Glutamatergic neuron (in vitro differentiated cells): ENCODE data around the gene MCUR1. TPM values are rescaled to one million over a fixed set of nuclear protein-coding genes. Genes with fewer than 3 reads are reported as not detected.
A peak's percentile ranks its signal among the peaks of the same experiment; 100 is the strongest.

Source experiments
- DNase-seq: peaks from one replicate; pipeline ENCODE4 v3.0.0; 2022
- H3K27ac Mint-ChIP-seq: one replicate; pipeline ENCODE4 v1.8.0; 2020; ENCODE audit warnings: mild to moderate bottlenecking, mixed read lengths, inconsistent platforms; ENCODE audit not compliant: unreplicated experiment
- H3K27me3 Mint-ChIP-seq: one replicate; pipeline ENCODE4 v1.8.0; 2020; ENCODE audit warnings: mild to moderate bottlenecking, moderate library complexity, mixed read lengths, inconsistent platforms; ENCODE audit not compliant: unreplicated experiment
- H3K36me3 Mint-ChIP-seq: one replicate; pipeline ENCODE4 v1.8.0; 2020; ENCODE audit warnings: mild to moderate bottlenecking, mixed read lengths, inconsistent platforms; ENCODE audit not compliant: unreplicated experiment
- H3K4me1 Mint-ChIP-seq: one replicate; pipeline ENCODE4 v1.8.0; 2020; ENCODE audit warnings: mild to moderate bottlenecking, low read depth, mixed read lengths, inconsistent platforms; ENCODE audit not compliant: unreplicated experiment
- H3K4me3 Mint-ChIP-seq: one replicate; pipeline ENCODE4 v1.8.0; 2020; ENCODE audit warnings: mild to moderate bottlenecking, mixed read lengths, inconsistent platforms; ENCODE audit not compliant: unreplicated experiment
- H3K9me3 Mint-ChIP-seq: one replicate; pipeline ENCODE4 v1.8.0; 2020; ENCODE audit warnings: mild to moderate bottlenecking, moderate library complexity, mixed read lengths, inconsistent platforms; ENCODE audit not compliant: unreplicated experiment
- total RNA-seq: library from RNA; stranded (reverse); fragmentation: NEBNext Ultra II Directional; extraction: Animal tissue kit (Norgen Biotek cat#: 25700); gene quantifications from one replicate; pipeline ENCODE4 v1.2.1, GENCODE V29; 2021; ENCODE audit not compliant: unreplicated experiment
- TF ChIP-seq, protein P1 (sequence below): fragments of 200-600 bp; sonication (generic); IDR thresholded peaks from one replicate; pipeline ENCODE4 v1.5.0; 2021; ENCODE audit not compliant: partially characterized antibody, unreplicated experiment

MCUR1 gene
- total RNA-seq, 1 donor from 2014 or later: 14.1 TPM

DNA sequence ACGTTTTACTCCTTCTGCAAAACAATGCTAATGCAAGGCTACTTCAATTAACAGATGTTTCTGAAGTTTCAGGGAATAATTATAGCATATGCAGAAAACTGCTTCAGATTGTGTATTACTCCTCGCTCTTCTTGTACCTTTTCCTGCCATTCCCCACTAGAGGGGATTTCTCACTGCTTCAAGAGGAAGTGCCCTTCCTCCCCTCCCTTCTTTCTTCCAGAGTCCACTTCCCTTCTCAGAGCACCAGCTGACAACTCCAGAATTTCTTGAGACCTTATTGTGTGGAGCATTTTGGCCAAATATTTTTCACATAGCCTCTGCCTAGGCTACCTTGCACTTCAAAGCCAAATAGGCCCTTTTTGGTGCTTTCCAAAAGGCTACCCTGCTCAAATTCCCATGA, 12.7 kb upstream of the MCUR1 start:
- no peaks in the 10 kb centered on the region for H3K4me1 Mint-ChIP-seq
- no peak overlapping the region for H3K4me3 Mint-ChIP-seq
- H3K36me3 Mint-ChIP-seq: peaks cover 6% of the 10 kb centered on the region
- DNase-seq: no peak
- TF ChIP-seq, protein P1, sequence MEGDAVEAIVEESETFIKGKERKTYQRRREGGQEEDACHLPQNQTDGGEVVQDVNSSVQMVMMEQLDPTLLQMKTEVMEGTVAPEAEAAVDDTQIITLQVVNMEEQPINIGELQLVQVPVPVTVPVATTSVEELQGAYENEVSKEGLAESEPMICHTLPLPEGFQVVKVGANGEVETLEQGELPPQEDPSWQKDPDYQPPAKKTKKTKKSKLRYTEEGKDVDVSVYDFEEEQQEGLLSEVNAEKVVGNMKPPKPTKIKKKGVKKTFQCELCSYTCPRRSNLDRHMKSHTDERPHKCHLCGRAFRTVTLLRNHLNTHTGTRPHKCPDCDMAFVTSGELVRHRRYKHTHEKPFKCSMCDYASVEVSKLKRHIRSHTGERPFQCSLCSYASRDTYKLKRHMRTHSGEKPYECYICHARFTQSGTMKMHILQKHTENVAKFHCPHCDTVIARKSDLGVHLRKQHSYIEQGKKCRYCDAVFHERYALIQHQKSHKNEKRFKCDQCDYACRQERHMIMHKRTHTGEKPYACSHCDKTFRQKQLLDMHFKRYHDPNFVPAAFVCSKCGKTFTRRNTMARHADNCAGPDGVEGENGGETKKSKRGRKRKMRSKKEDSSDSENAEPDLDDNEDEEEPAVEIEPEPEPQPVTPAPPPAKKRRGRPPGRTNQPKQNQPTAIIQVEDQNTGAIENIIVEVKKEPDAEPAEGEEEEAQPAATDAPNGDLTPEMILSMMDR: no peak
- H3K27me3 Mint-ChIP-seq: no peaks in the 10 kb centered on the region
- no peak overlapping the region for H3K27ac Mint-ChIP-seq
- H3K9me3 Mint-ChIP-seq: no peaks in the 10 kb centered on the region

DNA sequence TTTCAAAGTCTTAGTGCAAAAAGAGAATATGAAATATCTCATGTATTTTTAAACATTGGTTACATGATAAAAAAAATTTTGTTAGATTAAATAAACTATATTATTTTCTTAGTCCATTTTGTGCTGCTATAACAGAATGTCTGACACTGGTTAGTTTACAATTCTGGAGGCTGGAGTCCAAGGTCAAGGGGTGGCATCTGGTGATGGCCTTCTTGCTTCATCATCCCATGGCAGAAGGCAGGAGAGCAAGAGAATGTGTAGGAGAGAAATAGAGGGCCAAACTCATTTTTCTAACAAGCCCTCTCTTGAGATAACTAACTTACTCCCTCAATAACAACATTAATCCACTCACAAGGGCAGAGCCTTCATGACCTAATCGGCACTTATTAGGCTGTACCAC, 11.5 kb upstream of the MCUR1 start:
- TF ChIP-seq, protein P1: no peak
- Mint-ChIP-seq H3K27ac (no peak overlapping the region), H3K9me3 (no peaks in the 10 kb centered on the region), H3K4me3 (no peak overlapping the region), H3K4me1 (no peaks in the 10 kb centered on the region), H3K27me3 (no peaks in the 10 kb centered on the region), H3K36me3 (peaks cover 6% of the 10 kb centered on the region)
- no peak for DNase-seq

DNA sequence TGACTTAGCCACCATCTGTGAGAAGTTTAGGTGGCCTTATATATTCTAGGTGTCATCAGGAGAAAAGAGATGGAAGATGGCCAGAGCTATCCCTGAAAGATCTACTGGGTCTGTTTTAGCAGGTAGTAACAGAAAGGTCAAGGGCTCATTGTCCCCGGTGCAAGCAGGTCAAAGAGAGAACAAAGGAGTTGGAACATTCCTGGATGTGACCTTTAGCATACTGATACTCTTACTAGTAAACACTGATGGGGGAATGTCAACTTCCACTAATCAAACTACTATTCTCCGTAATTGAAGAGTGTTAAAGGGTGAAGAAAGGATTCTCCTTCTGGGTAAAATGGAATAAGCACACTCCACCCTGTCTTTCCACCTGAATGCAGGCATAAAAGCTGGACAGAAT, 4.0 kb upstream of the MCUR1 start:
- Mint-ChIP-seq H3K4me3 (no peak overlapping the region), H3K36me3 (no peaks in the 10 kb centered on the region), H3K27ac (no peak overlapping the region), H3K27me3 (peaks cover 2% of the 10 kb centered on the region), H3K9me3 (peaks cover 1% of the 10 kb centered on the region), H3K4me1 (peaks cover 3% of the 10 kb centered on the region)
- TF ChIP-seq, protein P1: no peak
- DNase-seq: no peak

DNA sequence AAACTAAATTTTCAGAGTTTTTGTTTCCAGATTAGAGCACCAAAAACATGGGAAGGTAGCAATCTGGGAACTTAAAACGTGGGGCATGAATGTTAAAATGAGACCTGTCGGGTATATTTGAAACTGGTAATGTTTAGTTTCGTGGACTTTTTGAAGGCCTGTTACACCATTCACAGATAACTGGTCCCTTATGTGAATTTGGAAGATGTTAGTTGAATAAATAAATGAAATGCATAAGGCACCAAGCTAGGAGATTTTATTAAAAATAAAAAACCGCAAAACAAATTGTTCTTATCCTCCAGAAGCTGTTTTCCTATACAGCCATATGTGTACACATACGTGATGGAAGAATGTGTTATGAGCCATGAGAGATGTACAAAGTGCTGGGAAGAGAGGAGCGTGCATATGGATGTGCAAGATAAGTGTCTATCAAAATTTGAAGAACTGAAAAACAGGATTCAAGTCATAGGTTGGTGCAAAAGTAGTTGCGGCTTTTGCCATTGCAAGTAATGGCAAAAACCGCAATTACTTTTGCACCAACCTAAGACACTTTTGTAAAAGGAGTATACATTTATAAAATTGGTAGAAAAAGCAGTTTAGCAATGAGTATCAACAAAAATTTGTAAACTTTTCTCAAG, 700 bp upstream of the MCUR1 start:
- Mint-ChIP-seq H3K4me3 (peak overlapping the region; percentile 87), H3K36me3 (no peaks in the 10 kb centered on the region), H3K4me1 (peaks cover 3% of the 10 kb centered on the region), H3K27me3 (peaks cover 2% of the 10 kb centered on the region), H3K9me3 (peaks cover 4% of the 10 kb centered on the region), H3K27ac (peak overlapping the region; percentile 85)
- DNase-seq: no peak
- TF ChIP-seq, protein P1: no peak

DNA sequence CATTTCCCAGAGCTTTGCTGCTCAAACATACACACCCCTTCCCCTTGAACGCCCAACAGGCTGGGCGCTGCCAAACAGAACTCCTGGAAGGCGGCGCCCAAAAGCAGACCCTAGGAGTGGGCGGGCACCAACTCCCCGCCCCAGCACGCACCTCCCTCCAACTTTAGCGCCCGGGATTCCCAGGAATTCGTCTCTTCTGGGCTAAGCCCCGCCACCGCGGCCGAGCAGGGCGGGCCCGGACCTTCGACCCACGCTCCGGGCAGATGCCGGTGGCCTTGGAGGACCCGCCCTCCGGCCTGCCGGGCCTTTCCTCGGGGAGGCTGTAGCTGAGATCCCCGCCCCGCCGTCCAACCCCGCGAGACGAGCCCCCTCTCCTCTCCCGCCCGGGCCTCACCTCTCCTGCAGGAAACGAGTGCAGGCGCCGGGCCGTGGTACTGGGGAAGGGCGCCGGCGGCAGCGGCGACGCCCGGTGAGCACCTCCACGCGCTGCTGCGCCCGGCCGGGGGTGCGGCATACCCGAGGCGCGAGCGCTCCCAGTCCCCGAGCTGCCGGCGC, 659 bp downstream of the MCUR1 start:
- peak; percentile 81 for DNase-seq
- TF ChIP-seq, protein P1: no peak
- Mint-ChIP-seq H3K27me3 (peaks cover 2% of the 10 kb centered on the region), H3K4me3 (peak overlapping the region; percentile 95), H3K9me3 (peaks cover 4% of the 10 kb centered on the region), H3K4me1 (peaks cover 3% of the 10 kb centered on the region), H3K27ac (peak overlapping the region; percentile 82), H3K36me3 (no peaks in the 10 kb centered on the region)
